HG02870 (cell line): ENCODE measurements around the gene TUT7.

Experiments
- ATAC-seq: cut with Tn5 transposase; IDR thresholded peaks from one replicate; pipeline ENCODE4 v1.9.1; 2021; ENCODE audit warnings: mild to moderate bottlenecking, moderate library complexity; ENCODE audit not compliant: unreplicated experiment

TUT7 gene

GRCh38 chr9:86263876-86264275, 90.3 kb downstream of the TUT7 start:
- no peak for ATAC-seq

GRCh38 chr9:86262492-86262891, 91.7 kb downstream of the TUT7 start:
- no peak for ATAC-seq

- ATAC-seq: no peak
These were observed 94.7 kb downstream of the TUT7 start, which contains the start of gene C9orf153 for GRCh38 chr9:86259557-86259956. TSS of gene C9orf153 (minus strand) at chr9:86259657. CDS start at chr9:86229603, 30,054 bp downstream.

- ATAC-seq: no peak
These were observed 96.8 kb downstream of the TUT7 start for GRCh38 chr9:86257391-86257790.

GRCh38 chr9:86256653-86257052, 97.6 kb downstream of the TUT7 start:
- ATAC-seq: no peak

GRCh38 chr9:86253577-86253976, 100.6 kb downstream of the TUT7 start:
- no peak for ATAC-seq

- ATAC-seq: no peak
These were observed 101.3 kb downstream of the TUT7 start for GRCh38 chr9:86252870-86253269.

- no peak for ATAC-seq
These were observed 104.1 kb downstream of the TUT7 start for GRCh38 chr9:86250123-86250522.

- no peak for ATAC-seq
These were observed 105.5 kb downstream of the TUT7 start for GRCh38 chr9:86248746-86249145.

- no peak for ATAC-seq
These were observed 107.5 kb downstream of the TUT7 start for GRCh38 chr9:86246752-86247161.

- no peak for ATAC-seq
These were observed 112.1 kb downstream of the TUT7 start for GRCh38 chr9:86242071-86242470.

- no peak for ATAC-seq
These were observed 113.0 kb downstream of the TUT7 start for GRCh38 chr9:86241216-86241615.

- ATAC-seq: no peak
These were observed 115.1 kb downstream of the TUT7 start for GRCh38 chr9:86238861-86239770.
